ENCODE measurements around the gene MINDY2.

DNA sequence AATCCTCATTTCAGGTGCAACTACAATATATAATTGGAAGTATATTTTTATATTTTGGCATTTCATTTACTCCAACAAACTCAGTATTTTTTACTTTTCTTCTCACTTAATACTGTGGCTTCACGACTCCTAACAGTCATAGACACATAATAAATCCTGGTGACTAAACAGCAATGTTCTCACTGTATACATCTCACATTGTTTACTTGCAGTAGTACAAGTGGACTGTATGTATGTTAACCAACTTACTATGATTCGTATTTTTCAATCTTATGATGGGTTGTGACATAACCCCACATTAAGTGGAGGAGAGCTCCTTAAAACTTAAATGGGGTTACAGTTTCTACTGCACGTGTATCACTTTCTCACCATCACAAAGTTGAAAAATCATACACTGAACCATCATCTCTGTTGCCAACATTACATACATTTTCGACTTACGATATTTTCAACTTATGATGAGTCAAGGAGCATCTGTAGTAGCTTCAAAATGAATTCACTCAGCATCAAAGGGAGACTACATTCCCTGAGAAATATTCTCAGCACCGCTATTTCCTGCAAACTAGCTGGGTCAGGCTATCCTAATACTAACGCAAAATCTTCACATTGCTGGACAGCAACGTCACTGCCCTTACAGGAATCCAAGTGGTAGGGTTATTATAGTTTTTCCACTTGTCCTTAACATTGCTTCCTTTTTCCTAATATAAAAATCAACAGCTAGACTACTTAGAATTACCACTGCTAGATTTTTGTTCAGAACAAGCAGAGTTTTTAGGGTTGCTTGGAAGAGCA is 28.9 kb upstream of the MINDY2 start:
- TF ChIP-seq, protein P1, sequence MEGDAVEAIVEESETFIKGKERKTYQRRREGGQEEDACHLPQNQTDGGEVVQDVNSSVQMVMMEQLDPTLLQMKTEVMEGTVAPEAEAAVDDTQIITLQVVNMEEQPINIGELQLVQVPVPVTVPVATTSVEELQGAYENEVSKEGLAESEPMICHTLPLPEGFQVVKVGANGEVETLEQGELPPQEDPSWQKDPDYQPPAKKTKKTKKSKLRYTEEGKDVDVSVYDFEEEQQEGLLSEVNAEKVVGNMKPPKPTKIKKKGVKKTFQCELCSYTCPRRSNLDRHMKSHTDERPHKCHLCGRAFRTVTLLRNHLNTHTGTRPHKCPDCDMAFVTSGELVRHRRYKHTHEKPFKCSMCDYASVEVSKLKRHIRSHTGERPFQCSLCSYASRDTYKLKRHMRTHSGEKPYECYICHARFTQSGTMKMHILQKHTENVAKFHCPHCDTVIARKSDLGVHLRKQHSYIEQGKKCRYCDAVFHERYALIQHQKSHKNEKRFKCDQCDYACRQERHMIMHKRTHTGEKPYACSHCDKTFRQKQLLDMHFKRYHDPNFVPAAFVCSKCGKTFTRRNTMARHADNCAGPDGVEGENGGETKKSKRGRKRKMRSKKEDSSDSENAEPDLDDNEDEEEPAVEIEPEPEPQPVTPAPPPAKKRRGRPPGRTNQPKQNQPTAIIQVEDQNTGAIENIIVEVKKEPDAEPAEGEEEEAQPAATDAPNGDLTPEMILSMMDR (IDR thresholded peaks at IDR 0.05; ENCODE audit: insufficient read depth, low read length, poor library complexity, severe bottlenecking): no peak
- no peak for TF ChIP-seq EZH2phosphoT487 (conservative IDR thresholded peaks at IDR 0.05; ENCODE audit: low read length)
